GM21526 (cell line): ENCODE results near the gene GPRC5C.
"Not testable (repeated sequence)": the region's sequence is repeated elsewhere in the genome, so short reads cannot be mapped to it uniquely, and the experiment has no call there.

Source experiments
- ATAC-seq: cut with Tn5 transposase; IDR thresholded peaks from one replicate; pipeline ENCODE4 v1.9.1; 2021; ENCODE audit warnings: moderate library complexity; ENCODE audit not compliant: unreplicated experiment, low FRiP score

GPRC5C gene

DNA sequence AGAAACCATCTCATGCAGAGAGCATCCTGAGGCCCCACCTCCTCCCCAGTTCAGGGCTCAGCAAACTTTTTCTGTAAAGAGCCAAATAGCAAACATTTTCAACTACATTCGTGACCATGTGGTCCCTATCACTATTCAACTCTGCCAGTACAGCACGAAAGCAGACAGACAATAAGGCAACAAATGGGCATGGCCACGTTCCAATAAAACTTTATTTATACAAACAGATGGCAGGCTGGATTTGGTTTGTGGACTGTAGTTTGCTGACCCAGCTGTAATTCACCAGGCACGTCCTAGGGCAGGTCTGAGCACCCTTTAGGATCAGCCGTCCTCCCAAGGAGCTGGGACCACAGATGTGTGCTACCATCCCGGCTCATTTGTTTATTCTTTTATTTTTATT, 27.1 kb upstream of the GPRC5C start:
- no peak for ATAC-seq

DNA sequence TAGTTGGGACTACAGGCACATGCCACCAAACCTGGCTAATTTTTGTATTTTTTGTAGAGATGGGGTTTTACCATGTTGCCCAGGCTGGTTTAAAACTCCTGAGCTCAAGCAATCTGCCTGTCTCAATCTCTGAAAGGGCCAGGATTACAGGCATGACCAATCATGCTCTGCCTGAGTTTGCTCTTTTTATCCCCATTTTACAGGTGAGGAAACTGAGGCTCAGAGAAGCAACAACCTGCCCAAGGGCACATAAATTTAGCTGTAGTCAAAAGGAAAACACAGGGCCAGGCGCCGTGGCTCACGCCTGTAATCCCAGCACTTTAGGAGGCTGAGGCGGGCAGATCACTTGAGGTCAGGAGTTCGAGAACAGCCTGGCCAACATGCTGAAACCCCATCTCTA, 26.6 kb upstream of the GPRC5C start:
- not testable (repeated sequence) for ATAC-seq

DNA sequence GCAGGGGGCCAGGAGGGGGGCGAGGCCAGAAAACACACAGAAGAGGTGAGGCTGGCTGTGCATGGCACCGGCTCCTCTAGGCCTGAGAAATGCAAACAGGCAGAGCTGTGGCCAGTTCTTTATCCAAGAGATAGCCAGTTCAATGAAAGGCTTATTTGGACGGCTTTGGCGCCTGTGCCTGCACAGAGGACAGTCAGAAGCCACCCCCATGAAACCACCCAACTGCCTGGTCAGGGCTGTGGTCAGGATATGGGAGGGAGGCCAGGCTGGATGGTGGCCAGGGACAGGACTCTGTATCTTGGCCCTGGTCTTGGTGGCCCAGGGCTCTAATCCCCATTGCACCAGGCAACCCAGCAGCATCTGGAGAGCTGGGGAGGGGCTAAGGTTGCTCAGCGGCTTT, 24.5 kb upstream of the GPRC5C start:
- no peak for ATAC-seq

DNA sequence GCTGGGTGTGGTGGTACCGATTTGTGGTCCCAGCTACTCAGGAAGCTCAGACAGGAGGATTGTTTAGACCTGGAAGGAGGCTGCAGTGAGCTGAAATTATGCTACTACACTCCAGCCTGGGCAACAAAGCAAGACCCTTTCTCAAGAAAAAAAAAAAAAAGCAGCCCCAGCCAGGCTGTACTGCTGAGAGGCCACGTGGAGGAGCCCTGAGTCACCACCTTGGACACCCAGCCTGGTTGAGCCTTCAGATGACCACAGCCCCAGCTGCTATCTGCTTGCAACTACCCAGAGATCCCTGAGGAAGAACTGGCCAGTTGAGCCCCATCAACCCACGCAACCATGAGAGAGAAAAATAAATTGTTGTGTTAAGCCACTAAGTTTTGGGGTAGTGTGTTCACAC, 23.6 kb upstream of the GPRC5C start:
- no peak for ATAC-seq

DNA sequence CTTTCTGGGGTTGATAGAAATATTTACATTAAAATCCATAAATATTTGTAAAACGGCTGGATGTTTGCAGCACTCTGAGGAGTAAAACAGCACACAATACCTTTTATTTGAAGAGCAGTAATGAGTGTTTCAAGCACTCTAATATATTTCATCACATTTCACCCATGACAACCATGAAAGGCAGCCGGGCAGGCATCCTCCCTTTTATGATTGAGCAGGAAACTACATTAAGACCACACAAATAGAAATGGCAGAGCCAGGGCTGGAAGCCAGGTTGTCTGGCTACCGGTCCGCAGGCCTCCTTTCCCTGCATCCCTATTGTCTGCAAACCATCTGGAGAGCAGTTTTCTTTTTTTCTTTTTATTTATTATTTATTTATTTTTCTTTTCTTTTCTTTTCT, 23.1 kb upstream of the GPRC5C start:
- ATAC-seq = no peak

DNA sequence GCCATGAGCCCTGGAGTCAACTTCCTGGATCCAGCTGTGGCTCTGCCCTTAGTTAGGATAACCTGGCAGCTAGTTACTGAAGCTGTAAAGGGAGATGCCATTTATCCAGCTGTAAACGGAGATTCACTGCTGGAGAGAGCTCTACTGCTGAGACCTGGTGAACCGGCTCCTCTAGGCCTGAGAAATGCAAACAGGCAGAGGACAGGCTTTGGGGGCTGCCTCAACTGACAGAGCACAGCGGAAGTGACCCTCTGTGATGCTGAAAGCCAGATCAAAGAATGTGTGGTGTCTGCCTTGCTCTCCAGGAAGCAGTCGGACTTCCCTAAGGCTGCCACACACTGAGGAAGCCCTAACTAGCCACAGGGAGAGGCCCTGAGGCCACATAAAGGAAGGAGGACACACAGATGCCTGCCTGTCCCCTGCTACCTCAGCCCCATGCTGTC, 21.9 kb upstream of the GPRC5C start:
- ATAC-seq = no peak

DNA sequence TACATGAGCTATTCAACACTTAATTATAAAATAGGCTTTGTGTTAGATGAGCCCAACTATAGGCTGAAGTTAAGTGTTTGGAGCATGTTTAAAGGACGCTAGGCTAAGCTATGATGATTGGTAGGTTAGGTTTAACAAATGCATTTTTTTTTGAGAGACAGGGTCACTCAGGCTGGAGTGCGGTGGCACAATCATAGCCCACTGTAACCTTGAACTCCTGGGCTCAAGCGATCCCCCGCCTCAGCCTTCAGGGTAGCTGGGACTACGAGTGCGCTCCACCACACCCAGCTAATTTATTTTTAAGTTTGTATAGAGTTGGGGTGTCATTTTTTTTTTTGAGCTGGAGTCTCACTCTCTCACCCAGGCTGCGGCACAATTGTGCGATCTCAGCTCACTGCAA, 19.3 kb upstream of the GPRC5C start:
- no peak for ATAC-seq

DNA sequence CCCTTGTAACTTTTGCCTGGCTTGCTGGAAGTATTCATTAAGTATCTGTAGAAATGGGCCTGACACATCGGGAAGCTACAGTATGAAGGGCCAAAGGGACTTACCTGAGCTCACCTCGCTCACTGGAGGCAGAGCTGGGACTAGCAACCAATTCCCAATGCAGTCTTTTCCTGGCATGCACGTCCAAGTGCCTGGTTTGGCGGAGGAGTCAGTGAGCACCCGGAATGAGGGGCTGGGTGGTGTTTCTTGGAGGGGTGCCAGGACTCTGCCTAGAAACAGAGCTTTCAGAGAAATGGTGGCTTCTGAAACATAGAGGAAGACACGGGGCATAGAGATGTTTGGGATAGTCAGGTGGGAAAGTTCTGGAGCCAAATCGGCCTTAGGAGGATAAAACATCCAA, 18.4 kb upstream of the GPRC5C start:
- ATAC-seq = no peak

DNA sequence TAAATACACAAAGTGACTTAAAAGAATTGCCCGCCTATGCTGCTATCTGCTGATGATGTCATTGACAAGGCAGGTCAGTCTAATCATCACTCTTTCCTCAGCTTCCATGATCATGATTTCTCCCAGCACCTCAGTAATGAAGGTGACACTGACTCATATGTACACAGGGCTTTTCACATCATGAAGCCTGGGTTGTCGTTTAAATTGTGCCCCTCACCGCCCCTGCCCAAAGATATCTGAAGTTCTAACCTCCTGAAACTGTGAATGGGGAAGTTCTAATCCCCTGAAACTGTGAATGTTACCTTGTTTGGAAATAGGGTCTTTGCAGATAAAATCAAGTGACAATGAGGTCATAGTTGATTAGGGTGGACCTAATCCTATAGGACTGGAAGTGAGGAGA, 17.4 kb upstream of the GPRC5C start:
- ATAC-seq = no peak

DNA sequence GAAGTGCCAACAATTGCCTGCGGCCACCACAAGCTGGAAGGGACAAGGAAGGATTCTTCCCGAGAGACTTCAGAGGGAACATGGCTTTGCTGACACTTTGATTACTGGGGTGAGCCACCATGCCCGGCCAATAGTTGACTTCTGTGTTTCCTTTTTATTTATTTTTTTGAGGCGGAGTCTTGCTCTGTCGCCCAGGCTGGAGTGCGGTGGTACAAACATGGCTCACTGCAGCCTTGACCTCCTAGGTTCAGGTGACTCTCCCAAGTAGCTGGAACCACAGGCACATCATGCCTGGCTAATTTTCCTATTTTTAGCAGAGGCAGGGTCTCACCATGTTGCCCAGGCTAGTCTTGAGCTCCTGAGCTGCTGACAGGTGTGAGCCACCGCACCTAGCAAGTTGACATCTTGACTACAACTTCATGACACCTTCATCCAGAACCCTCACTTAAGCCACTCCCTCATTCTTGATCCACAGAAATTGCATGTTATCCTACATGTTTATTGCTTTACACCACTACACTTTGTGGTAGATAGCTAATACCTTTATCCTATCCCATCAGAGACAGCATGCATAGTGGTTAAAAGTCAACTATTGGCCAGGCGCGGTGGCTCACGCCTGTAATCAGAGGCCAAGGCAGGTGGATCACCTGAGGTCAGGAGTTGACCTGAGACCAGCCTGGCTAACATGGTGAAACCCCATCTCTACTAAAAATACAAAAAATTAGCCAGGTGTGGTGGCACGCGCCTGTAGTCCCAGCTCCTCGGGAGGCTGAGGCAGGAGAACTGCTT, 16.1 kb upstream of the GPRC5C start:
- ATAC-seq = no peak

DNA sequence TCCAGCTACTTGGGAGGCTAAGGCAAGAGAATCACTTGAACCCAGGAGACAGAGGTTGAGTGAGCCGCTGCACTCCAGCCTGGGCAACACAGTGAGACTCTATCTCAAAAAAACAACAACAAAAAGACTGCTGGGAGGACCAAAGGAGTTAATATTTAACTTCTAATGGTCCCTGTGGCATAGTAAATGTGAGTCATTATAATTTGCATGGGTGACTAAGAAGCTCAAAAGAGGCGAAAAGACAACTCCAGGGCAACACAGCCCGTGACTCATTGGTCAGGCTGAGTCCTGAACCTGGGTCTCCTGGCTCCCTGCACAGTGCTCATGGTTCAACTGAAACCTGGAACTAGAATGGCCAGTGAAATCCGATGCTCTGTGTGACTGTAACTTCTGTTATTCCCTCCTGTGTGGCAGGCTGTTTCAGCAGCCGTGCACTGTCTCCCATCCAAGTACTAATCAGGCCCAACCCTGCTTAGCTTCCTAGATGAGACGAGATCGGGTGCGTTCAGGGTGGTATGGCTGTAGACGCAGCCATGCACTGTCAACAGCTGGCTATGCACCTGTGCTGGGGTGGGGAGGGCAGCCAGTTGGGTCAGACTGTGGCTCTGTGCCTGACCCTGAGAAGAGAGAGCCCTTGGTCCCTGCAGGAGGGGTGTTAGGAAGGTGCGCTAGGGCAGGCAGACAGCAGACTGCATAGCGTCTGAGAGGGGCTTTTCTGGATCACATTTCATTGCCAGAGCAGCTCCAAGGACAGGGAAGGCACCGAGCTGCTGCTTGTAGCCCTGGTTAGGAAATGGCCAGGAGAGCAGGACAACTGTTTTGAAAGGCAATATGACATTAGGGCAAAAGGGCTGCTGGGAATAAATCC, 14.5 kb upstream of the GPRC5C start:
- no peak for ATAC-seq

DNA sequence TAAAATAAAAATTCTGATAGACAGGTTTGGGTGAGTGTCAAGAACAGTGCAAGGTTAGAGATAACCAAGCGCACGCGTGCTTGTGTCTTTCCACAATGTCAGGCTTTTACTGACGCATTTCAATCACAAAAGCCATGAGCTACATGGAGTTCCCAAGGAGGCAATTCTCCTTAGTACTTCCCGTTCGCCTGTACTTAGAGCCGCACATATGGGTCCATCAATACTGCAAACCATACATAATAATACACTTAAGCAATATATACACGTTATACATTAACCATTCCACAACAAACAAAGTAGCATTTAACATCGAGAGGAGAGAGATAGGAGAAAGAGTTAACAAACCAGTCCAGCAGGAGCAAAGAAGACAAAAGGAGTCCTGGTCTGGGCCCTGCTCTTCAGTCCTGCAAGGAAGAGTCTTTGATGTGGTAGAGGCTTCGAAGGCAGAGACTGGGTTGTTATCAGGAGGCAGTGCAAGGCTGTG, 11.9 kb upstream of the GPRC5C start:
- ATAC-seq = no peak

DNA sequence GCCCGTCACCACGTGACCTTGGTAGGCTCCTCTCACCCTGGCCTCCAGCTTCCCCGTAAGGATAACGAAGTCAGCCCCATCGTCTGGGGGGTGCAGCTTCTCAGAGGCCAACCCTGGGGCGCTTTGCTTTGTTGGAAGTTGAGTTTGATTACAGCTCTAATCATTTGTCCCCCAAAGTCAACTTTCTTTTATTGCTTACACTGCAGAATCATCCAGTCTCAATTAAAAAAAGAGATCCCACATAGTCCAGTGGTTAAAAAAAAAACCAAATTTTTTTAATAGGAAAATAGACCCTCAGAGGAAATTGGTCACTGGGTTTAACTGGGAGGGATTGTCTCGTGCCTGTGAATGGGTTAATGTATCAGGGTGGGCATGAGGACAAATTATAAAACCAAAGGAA, 7.8 kb upstream of the GPRC5C start:
- no peak for ATAC-seq

DNA sequence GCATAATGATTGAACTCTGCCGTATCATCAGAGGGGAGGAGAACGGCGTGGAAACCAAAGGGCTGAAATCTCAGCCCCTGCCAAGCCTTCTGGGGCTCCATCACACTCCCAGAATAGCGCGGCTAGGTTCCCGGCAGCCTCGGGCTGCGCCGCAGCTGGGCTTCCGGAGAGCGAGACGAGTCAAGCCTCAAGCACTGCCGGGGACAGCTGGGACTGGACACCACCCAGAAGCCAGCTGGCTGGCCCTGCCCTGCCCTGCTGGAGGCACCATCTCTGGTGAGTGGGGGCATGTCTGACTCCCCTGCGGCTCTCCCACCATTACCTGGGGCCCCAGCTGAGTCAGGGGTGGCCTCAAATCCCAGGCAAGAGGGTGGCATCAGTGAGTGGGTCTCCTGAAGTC, 7.2 kb upstream of the GPRC5C start:
- no peak for ATAC-seq

DNA sequence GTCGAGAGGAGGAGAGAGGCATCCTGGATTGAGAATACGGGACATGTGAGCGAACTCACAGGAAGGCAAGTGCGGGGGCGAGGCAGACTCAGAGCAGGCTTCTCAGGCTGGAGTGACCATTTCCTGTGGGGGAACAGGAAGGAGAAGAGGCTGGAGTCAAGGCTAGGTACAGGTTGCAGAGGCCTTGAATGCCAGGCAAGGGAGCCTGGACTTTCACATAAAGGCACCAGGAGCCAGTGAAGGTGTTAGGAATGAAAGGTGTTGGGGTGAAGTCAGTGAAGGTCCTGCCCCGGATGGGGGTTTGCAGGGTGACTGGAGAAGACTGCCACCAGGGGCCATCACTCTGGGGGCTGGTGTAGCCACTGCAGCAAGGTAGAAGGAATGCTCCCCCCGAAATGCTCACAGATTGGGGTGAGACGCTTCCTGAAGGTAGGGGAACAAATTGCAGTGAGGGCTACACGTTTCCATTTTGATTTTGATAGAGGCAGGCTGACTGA, 5.3 kb upstream of the GPRC5C start:
- ATAC-seq = no peak

DNA sequence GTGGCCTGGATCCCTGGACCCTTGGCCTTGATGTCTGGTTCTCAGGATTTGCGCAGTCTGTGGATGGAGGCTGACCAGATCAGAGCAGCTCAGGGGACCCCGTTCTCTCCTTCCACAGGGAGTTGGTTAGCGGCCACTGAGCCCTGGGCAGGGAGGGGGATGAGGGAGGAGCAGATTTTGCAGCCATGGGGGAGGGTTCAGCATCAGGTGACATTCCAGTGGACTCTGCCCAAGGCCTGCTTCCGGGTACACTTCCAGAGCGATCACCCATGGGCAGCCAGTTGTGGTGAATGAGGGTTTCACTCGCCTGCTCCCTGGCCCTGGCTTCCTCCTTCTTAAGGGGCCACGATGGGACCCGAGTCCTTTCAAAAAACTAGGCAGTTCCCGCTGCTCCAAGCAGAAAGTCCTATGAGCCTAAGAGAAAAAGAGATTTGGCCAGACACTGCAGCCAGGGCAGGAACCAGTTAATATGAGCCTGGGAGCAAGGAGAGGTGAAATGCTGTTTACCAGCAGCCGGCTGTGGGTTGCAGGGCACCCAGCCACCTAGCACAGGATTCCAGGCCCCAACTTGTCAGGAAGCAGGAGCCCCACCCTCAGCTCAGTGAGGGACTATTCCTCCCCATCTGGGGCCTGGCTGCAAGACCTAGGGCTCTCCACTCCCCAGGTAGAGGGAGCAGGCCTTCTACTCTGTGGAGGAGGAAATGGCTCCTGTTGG, 4.7 kb upstream of the GPRC5C start:
- no peak for ATAC-seq

DNA sequence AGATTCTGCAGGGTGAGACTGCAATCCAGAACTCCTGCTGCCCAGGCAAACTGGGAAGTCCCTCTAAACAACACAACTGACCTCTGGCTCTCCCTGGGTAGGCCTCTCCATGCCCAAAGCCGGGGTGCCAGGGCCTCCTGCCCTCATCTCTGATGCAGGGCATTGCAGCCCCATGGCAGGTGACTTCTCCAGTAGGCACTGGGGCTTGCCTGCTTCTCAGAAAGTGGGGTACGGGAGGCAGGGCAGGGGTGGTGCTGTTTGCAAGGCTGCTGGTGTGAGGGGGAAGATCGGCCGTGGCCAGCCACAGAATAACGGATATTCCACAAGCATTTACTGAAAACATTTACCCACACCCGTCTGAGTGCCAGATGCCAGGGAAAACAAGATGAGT, 4.1 kb upstream of the GPRC5C start:
- no peak for ATAC-seq

DNA sequence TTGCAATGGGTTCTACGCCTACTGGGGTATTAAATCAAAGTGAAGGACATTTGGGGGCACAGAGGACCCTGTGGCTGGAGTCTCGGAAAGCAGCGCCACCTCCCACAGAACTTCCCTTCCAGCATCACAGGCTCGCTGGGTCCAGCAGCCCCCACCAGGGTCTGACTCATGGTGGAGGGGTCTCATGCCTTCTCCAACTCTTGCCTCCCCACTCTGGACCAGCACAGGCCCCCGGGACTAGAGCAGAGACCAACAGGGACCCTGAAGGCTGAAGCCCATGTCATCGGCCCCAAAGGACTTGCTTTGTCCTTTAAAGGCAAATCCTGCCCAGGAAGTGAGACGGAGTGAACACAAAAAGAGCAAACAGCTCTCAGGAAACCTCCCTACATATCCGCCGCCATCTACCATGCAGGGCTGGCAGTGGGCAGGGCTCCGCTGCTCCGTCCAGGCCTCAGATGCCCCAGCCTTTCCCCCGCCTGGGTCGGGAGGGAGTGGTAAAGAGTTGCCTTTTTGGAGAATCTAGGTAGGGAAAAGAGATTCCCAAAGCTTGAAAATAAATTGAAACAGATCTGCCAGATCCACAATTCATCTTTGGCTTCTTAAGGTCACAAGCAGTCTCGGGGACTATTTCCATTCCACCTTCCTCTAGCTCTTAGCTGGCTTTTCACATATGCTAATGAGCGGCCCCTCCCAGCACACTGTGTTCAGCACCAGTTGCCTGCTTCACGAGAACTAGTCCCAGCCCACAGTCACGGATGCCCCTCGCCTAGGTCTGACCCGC, 2.1 kb upstream of the GPRC5C start:
- ATAC-seq = no peak

DNA sequence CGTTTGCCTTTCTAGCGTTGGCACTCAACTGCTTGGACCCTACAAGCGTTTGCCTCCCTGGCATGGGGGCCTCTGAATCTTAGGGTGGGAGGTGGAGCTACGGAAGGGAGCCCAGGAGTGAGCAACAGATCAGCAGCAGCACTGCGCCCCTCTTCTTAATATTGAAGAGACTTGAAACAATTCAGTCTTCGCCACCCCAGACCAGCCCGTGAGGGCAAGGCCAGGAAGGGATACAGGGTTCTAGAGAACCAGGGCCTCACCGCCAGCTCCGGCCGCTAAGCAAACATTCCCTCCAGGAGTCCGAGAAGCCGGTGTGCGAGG, 1.5 kb upstream of the GPRC5C start:
- no peak for ATAC-seq
